ENCODE measurements around the gene PABPN1. TPM values are rescaled to one million over a fixed set of nuclear protein-coding genes. Genes with fewer than 3 reads are reported as not detected.

PABPN1 gene
- total and polyA plus RNA-seq, 2 of the 13 experiments (the other 11 are each of a cell fraction or from before 2014, with no cell fraction given), result 233 to 524 TPM

DNA sequence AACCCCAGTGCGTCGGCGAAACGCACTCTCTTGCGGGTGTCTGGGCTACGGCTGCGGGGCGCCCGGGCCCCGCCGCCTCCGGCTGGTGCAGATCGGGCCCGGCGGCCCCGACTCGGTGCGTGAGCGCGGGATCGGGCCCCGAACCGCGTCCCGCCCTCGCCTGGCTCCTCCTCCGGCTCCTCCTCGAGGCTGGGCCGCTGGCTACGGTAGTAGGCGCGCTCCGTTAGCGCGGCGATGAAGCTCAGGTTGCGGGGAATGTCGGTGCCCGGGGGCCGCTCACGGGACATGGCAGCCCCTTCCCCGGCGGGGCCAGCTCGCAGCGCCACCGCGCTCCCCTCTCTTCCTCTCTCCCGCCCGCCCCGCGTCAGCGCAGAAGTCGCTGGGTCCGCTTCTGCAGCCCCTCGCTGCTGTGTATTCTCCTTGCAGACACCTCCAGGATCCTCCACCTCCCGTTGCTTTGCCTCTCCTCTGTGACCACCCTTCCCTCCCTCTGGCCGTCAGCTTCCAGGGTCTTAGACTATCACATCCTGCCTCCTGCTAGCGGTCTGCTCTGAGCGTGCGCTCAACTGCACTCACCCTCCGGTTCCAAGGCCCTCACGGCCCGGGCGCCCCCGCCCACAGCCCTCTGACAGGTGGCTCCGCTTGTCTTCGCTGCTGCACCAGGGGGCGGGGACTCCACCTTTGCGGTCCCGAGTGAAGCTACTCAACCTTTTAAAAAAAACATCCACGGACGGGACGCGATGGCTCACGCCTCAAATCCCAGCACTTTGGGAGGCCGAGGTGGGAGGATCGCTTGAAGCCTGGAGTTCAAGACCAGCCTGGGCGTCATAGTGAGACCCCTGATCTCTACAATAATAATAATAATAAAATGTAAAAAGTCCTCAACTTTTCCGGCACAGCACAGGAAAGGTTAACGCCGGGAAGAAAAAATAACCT is 18.7 kb upstream of the PABPN1 start, which contains the start of gene PPP1R3E (continued):
- TF ChIP-seq, protein P1, sequence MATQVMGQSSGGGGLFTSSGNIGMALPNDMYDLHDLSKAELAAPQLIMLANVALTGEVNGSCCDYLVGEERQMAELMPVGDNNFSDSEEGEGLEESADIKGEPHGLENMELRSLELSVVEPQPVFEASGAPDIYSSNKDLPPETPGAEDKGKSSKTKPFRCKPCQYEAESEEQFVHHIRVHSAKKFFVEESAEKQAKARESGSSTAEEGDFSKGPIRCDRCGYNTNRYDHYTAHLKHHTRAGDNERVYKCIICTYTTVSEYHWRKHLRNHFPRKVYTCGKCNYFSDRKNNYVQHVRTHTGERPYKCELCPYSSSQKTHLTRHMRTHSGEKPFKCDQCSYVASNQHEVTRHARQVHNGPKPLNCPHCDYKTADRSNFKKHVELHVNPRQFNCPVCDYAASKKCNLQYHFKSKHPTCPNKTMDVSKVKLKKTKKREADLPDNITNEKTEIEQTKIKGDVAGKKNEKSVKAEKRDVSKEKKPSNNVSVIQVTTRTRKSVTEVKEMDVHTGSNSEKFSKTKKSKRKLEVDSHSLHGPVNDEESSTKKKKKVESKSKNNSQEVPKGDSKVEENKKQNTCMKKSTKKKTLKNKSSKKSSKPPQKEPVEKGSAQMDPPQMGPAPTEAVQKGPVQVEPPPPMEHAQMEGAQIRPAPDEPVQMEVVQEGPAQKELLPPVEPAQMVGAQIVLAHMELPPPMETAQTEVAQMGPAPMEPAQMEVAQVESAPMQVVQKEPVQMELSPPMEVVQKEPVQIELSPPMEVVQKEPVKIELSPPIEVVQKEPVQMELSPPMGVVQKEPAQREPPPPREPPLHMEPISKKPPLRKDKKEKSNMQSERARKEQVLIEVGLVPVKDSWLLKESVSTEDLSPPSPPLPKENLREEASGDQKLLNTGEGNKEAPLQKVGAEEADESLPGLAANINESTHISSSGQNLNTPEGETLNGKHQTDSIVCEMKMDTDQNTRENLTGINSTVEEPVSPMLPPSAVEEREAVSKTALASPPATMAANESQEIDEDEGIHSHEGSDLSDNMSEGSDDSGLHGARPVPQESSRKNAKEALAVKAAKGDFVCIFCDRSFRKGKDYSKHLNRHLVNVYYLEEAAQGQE (IDR thresholded peaks at IDR 0.05; ENCODE audit: borderline replicate concordance in 1 of 2, low read depth in 1 of 2, low read length in 2 of 2), result peak in 1 of 2 experiments; percentile 42; a peak in 1 of 4 replicates
- TF ChIP-seq ASH2L (IDR thresholded peaks at IDR 0.05; ENCODE audit: insufficient read length, low read depth, low read length) (no peak), ZNF879 (CRISPR knock-in tag; IDR thresholded peaks at IDR 0.05) (peak; percentile 91), ZNF850 (CRISPR knock-in tag; conservative IDR thresholded peaks at IDR 0.05) (no peak), SALL1 (CRISPR knock-in tag; IDR thresholded peaks at IDR 0.05) (peak; percentile 86; the same call in 1 of the 2 replicates), ATF7 (IDR thresholded peaks at IDR 0.05) (no peak), ATF7 (CRISPR knock-in tag; IDR thresholded peaks at IDR 0.05) (peak; percentile 80; the same call in 1 of the 2 replicates), DMAP1 (CRISPR knock-in tag; IDR thresholded peaks at IDR 0.05) (0 out of 2 replicates have a peak, but pooled peaks have one; percentile 12), CAMTA2 (CRISPR knock-in tag; IDR thresholded peaks at IDR 0.05; ENCODE audit: borderline replicate concordance) (peak; percentile 98), CREM (IDR thresholded peaks at IDR 0.05) (peak; percentile 48; the same call in 1 of the 2 replicates), CREM (CRISPR knock-in tag; IDR thresholded peaks at IDR 0.05) (peak; percentile 17; the same call in 1 of the 2 replicates), SP140L (CRISPR knock-in tag; IDR thresholded peaks at IDR 0.05; ENCODE audit: borderline replicate concordance) (0 out of 2 replicates have a peak, but pooled peaks have one; percentile 55), ZSCAN25 (CRISPR knock-in tag; IDR thresholded peaks at IDR 0.05) (no peak; the same call in 1 of the 2 replicates), ZMYM3 (CRISPR knock-in tag; IDR thresholded peaks at IDR 0.05) (peak; percentile 75; the same call in 1 of the 2 replicates), ZNF274 (CRISPR knock-in tag; IDR thresholded peaks at IDR 0.05) (peak; percentile 71; the same call in 1 of the 2 replicates), FOXP1 (IDR thresholded peaks at IDR 0.05) (no peak), FOXP1 (CRISPR knock-in tag; IDR thresholded peaks at IDR 0.05) (no peak), SYNCRIP (IDR thresholded peaks at IDR 0.05; ENCODE audit: insufficient read depth, low read depth, low read length) (no peak), ZNF101 (CRISPR knock-in tag; IDR thresholded peaks at IDR 0.05; ENCODE audit: borderline replicate concordance, low read depth) (0 out of 2 replicates have a peak, but pooled peaks have one; percentile 53), MED1 (CRISPR knock-in tag; IDR thresholded peaks at IDR 0.05) (peak; percentile 83), SMC3 (IDR thresholded peaks at IDR 0.05; ENCODE audit: low read length) (no peak), RNF2 (conservative IDR thresholded peaks at IDR 0.05; ENCODE audit: low read depth) (peak; percentile 10; the same call in 1 of the 2 replicates), SAP130 (CRISPR knock-in tag; IDR thresholded peaks at IDR 0.05; ENCODE audit: low read depth) (peak; percentile 90)
- TF ChIP-seq, protein P2, sequence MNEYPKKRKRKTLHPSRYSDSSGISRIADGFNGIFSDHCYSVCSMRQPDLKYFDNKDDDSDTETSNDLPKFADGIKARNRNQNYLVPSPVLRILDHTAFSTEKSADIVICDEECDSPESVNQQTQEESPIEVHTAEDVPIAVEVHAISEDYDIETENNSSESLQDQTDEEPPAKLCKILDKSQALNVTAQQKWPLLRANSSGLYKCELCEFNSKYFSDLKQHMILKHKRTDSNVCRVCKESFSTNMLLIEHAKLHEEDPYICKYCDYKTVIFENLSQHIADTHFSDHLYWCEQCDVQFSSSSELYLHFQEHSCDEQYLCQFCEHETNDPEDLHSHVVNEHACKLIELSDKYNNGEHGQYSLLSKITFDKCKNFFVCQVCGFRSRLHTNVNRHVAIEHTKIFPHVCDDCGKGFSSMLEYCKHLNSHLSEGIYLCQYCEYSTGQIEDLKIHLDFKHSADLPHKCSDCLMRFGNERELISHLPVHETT (CRISPR knock-in tag; conservative IDR thresholded peaks at IDR 0.05), result peak; percentile 71
- TF ChIP-seq, protein P3, sequence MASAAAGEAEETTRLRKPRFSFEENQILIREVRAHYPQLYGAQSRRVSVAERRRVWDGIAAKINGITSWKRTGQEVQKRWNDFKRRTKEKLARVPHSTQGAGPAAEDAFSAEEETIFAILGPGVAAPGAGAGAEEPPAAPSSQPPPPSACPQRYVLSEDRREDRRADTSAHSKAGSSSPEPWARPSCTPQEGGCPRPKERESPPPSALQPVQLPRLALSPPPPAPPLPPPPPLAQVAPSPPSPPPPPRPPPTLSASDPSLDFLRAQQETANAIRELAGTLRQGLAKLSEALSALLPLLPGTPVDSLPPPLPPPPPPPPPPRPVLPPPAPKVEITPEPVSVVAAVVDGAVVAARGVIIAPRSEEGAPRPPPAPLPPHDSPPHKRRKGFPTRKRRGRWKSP (CRISPR knock-in tag; IDR thresholded peaks at IDR 0.05), result no peak
